NCI-H1048 (cell line): ENCODE results near the gene DTHD1.

ENCODE experiments used
- DNase-seq: peaks from one replicate; lab custom pipeline; 2025; lab: John Stamatoyannopoulos, UW

Gene DTHD1

DNA sequence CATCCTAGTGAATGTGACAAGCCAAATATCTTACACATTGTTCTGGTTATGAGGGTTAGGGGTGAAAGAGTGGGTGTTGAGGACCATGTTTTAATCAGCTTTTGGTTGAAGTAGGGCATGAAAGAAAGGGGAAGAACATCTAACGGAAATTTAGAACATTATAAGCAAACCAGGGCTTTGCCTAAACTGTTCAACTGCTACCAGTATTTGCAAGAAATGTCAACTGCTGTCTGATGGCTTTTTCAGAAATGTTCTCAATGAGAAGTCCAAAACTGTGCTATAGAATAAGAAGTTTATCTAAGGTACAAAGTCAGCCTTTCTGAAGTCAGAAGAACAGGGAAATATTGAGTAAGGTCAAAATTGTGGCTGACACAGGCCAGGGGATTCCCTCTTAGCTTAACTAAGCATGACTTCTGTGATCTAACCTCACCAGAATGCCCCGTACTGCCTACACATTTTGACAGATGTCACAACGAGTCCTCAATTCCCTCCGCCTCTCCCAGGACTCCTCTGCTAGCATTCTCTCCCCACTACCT lies 67.1 kb downstream of the DTHD1 start:
- DNase-seq, result no peak

GRCh38 chr4:36349938-36350549 lies 68.6 kb downstream of the DTHD1 start:
- DNase-seq, result no peak

- no peak for DNase-seq
Measured at GRCh38 chr4:36351082-36351666, 69.8 kb downstream of the DTHD1 start.

GRCh38 chr4:36353998-36354397 lies 72.6 kb downstream of the DTHD1 start:
- DNase-seq, result no peak

DNA sequence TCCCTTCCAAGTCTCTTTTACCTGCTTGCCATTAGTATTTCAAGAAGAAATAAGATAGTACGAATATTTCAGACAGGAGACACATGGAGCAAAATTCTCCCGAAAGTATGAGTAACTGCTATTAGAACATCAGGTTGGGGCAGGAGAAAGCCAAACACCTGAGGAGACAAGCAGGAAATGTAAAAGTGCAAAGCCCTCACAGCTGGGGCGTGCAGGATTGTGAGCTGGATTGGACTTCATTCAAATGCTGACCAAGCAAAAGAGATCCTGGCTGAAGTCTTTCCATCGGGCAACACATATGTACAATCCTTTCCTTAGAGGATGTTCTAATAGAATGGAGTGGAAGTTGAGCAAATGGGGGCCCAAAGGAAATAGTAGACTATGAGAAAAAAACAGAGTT lies 76.8 kb downstream of the DTHD1 start:
- no peak for DNase-seq

DNA sequence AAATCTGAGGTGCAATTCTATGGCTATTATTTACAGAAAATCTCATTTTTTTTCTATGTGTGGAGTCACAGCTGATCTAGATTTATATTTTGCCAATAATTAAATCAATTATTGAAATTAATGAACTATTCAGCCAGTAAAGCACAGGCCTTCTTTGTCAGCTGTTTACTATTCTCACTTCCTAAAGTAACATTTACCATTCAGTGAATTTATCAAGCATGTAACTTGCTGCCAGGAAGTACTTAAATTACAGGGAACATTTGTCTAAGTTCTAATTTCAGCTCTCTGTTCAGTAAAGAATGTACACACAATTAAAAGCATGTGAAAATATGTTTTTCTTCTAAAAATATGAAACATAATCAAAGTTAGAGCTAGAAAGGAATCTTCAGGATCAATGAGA lies 79.3 kb downstream of the DTHD1 start:
- DNase-seq, result no peak

- DNase-seq, result no peak
Measured at GRCh38 chr4:36363024-36363423, 81.6 kb downstream of the DTHD1 start.

DNA sequence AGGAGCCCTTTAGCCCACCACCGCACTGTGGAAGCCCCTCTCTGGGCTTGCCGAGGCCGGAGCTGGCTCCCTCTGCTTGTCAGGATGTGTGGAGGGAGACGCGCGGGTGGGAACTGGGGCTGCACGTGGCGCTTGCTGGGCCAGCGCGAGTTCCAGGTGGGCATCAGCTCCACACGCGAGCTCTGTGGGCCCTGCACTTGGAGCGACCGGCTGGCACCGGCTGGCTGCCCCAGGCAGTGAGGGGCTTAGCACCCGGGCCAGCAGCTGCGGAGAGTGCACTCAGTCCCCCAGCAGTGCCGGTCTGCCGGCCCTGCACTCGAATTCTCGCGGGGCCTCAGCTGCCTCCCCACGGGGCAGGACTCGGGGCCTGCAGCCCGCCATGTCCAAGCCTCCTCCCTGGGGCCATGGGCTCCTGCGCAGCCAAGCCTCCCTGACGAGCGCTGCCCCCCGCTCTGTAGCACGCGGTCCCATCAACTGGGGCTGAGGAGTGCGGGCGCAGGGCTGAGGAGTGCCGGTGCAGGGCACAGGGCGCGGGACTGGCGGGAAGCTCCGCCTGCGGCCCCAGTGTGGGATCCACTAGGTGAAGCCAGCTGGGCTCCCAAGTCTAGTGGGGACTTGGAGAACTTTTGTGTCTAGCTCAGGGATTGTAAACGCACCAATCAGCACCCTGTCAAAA lies 93.6 kb downstream of the DTHD1 start:
- no peak for DNase-seq

DNA sequence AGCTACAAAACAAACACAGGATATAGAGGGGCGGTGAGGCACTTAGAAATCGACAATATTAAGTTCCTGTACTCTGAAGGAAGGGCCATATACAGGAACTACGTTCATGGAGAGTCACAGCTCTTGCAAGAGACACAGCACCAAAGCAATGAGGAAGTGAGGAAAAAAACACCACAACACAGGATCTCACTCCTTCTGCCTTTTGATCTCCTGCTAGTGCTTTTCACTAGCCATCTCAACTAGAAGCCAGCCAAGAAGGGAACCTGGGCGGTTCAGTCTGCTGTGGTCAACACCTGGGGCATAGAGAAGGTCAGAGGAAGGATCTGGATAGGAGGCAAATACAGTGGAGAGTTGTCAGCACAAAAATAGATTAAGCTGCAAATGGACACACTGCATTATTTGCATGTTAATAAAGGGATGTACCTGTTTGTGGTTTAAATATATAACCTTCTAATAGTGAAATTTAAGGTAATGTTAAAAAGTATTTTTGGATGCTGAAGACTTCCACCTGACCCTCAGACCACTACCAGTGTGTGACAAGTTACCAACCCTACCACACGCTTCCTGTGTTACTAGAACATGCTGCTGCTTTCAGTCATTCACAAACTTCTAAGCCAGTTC lies 104.6 kb downstream of the DTHD1 start:
- no peak for DNase-seq

DNA sequence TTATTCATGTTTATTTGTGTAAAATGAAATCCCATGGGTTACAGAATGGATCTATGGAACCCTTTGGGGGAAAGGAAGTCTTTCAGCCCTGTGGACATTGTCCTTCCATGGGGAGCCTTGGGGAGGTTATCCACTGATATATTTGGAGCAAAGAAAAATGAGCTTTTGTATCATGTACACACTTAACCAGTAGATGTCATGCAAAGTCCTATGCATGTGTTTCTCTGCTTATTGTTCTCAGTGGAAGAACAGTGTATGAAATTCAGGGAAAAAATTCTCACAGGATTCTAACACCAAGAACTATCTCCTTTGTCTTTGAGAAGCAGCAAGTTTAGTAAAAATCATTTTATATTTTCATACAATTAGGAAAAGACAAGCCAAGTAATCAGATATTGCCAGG lies 105.3 kb downstream of the DTHD1 start:
- DNase-seq, result no peak

- no peak for DNase-seq
Measured at GRCh38 chr4:36388710-36389109, 107.3 kb downstream of the DTHD1 start.

DNA sequence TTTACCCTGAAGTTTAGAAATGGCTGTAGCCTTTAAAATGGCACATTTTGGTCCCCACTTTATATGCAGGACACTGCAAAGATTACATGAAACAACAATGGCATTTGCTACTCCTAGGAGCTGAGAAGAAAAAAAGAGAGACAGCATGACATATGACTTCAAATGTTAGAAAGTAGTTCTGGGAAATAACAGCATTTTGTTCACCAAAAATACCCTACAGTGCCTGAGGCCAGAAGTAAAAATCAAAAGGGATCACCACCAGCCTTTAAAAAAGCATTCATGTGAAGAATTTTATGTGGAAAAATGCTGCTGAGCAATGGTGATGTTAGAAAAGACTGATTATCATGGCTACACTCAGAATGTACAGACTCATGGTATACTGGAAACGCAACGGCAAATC lies 110.0 kb downstream of the DTHD1 start:
- DNase-seq, result no peak

GRCh38 chr4:36392024-36392423 lies 110.6 kb downstream of the DTHD1 start:
- DNase-seq, result no peak

GRCh38 chr4:36392916-36393315 lies 111.5 kb downstream of the DTHD1 start:
- no peak for DNase-seq
